ENCODE measurements around the gene MSMB.
"Not testable (repeated sequence)": the region's sequence is repeated elsewhere in the genome, so short reads cannot be mapped to it uniquely, and the experiment has no call there.

MSMB gene

DNA sequence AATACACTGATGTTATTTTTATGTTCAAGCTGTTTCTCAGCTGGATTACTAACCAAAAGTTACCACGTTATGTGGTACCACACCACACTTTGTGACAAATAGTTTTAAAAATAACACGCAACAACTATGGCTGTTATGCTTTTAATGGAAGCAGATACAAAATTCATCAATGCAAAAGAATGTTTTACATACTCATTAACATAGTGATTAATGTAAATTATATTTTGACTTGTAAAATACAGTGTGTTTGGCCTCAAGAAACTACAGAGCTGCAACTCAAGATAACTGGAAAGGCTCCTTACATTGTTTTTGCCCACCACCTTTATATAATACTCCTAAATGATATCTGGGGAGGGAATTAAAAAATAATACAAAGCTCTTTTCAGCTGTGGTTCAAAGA lies 41.1 kb downstream of the MSMB start:
- DNase-seq, result no peak

DNA sequence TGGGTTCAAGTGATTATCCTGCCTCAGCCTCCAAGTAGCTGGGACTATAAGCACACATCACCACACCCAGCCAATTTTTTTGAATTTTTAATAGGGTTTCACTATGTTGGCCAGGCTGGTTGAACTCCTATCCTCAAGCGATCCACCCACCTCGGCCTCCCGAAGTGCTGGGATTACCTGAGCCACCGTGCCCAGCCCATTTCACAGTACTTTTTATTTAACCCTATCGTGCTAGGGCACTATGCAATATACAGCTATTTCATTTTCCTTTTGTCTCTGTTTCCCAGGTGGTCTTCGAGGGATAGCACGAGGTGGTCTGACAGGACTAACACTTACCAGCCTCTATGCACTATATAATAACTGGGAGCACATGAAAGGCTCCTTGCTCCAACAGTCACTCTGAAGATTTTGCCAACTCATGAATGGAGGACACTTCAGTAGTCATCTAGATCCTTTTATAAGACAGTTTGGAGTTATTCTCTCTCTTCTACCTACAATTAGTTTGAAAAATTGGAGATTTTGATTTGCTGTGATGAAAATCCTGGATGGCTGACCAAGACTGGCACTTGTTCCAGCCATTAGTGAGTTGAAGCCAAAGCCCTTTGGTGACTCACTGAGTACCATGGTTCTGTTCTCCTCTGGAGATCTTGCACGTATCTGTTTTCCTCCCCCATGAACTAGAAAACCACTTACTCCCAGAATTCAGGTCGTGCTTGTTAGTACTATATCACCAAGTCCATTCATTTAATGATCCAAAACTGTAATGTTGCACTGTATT lies 43.0 kb downstream of the MSMB start:
- no peak for DNase-seq

DNA sequence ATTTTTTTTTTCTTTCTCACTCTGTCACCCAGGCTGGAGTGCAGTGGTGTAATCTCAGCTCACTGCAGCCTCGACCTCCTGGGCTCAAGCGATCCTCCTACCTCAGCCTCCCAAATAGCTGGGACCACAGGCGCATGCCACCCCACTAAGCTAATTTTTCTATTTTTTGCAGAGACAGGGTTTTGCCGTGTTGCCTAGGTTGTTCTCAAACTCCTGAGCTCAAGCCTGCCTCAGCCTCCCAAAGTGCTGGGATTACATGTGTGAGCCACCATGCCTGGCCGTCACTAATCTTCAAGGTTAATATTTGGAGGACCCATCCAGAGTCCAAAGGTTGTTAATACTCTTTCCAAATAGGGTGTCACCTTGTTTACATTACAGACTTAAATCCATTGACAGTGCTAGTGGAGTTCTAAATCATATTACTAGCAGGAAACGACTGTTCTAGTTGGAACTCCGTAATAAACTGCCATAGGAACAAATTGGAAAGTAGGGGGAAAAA lies 43.8 kb downstream of the MSMB start:
- DNase-seq, result not testable (repeated sequence)

DNA sequence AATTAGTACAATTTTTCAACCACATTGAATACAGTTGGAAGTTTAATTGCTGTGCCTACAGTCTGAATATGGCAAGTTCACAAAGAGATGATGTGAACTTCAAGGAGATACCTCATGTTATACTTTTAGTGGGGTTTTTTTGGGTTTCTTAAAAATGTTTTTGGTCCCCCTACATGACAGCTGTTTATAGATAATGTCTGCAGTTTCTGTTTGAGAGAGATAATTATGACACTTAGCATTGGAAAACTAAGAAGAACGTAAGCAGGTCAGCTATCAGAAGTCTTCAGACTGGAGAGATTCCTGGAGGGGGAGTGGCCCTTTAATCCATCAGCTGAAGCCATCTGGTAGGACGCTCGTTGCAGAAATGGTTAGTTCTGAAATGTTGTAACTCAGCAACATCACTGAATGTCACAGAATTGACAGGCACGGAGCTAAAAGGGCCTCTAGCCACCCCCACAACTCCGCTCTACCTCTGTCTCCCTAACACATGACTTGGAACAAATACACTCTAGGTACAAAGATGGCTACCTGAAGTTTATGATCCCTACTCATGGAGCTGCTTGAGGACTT lies 44.8 kb downstream of the MSMB start:
- no peak for DNase-seq

DNA sequence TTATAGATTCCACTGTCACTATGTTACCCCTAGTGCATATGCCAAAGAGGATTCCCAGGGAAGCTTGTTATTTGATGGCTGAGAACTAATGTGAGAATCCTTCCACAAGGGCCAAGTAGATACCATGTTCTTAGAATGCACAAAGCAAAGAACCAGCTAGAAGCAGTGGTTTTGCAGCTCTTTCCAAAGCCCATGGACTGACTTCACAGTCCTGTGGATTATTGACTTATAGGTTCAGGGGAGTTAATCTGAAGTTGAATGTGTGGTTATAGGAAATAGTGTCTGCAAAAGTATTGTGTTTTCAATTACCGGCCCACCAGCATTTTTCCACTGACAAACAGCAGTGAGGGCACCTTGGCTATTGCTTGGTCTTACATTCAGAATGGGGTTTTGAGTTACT lies 45.5 kb downstream of the MSMB start:
- DNase-seq, result no peak

DNA sequence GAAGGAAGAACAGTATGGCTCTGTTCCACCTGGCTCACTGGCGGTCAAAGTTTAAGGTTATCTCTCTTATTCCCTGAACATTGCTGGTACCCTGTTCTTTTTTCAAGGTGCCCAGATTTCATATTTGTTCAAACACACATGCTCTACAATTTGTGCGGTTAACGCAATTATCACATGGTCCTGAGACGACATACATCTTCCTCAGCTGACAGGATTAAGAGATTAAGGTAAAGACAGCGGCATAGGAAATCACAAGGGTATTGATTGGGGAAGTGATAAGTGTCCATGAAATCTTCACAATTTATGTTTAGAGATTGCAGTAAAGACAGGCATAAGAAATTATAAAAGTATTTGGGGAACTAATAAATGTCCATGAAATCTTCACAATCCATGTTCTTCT lies 46.1 kb downstream of the MSMB start:
- DNase-seq, result not testable (repeated sequence)

DNA sequence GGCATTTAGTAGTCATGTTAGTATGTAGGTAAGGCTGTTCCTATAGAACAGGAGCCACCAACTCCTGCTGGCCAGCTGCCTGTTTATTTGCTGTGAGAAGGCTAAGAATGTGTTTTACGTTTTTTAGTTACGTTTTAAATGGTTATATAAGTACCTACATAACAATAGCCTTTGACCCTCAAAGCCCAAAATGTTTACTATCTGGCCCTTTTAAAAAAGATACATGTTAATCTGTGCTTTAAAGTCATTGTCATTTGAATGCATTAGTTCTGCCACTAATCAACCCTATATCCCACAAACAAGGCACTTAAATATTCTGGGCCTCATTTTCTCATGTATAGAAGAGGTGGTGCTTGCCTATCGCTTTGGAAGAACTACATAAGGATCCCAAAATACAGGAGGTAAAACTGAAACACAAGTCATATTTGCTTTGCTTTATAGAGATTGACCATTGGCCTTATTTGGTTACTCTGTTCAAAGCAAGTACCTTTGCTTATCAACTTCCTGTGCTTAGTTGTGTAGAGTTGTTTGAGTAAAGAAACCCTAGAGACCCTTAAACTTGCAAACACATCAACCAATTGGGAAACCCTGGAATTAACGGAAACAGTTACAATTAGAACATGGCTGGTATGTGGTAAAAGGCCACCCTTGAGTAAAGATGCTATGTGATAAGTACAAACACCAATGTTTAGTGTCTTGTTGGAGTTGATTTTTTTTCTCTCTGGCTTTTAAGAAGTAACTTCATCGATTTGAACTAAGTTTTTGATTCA lies 47.9 kb downstream of the MSMB start:
- DNase-seq, result no peak

DNA sequence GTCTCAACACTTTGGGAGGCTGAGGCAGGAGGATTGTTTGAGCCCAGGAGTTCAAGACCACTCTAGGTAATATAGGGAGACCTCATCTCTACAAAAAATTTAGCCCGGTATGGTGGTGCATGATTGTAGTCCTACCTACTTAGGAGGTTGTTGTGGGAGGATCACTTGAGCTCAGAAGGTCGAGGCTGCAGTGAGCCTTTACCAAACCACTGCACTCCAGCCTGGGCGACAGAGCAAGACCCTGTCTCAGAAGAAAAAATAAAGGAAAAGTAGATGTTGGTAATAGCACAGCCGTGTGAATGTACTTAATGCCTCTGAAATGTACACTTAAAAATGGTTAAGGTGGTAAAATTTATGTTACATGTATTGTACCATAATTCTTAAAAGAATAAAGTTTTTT lies 48.5 kb downstream of the MSMB start:
- no peak for DNase-seq

DNA sequence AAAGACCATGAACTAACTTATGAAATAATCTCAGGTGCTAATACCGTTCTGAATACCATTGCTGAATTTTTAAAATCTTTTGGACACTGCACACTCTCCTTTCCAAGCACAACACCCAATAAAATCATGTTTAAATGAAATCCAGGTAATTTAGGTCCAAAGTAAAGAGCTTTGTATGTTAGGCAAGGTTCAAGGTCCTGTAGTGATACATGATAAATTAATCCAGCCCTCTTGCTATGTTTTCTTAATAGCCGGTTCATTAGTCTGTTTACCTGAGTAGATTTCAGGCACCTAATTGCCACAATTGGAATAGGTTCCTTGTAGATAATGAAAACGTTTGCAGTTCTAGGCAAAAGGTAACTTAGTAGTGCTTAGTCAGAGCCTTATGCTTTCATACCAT lies 60.5 kb downstream of the MSMB start:
- DNase-seq, result not testable (repeated sequence)

DNA sequence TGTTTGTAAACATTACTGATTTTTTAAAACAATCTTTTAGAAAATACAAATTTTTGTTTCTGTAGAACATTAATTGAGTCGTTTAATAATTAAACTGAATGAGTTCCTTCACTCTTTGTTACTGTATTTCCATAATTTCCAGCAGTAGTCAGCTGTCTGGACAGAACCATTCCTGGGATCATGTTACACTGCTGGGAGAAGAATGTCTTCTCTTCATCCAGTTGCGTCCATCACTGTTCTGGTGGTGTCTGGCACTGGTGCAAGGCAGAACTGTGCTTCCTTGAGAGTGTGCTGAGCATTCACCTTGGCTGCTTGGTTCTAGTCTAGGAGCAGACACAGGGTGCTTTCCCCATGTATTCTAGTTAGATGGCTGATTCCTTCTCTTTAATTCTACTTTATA lies 61.6 kb downstream of the MSMB start:
- DNase-seq, result not testable (repeated sequence)

DNA sequence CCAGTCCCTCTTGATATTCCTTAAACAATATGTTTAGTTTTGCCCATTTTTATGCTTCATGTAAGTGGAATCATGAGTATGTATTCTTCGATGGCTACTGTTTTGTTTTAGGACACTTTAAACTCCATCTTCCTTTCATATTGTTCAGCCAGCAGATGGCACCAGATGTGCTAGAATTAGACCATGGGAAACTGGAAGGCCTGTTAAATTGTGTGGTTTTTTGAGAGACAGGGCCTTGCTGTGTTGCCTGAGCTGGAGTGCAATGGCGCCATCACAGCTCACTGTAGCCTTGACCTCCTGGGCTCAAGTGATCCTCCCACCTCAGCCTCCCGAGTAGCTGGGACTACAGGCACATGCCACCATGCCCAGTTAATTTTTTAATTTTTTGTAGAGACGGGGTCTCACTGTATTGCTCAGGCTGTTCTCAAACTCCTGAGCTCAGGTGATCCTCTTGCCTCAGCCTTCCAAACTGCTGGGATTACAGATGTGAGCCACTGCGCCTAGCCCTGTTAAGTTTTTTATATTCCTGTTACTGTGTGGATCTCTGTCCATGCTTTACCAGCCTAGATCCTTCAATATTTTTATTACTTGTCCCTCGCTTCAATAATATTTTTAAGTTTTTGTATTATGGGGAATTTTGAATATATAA lies 62.4 kb downstream of the MSMB start:
- not testable (repeated sequence) for DNase-seq
